ELR (cell line): ENCODE data around the gene ZP4.

ENCODE experiments used
- DNase-seq: peaks from one replicate; pipeline ENCODE4 v3.0.0-alpha.2; 2015; ENCODE audit warnings: low read depth

ZP4 gene

GRCh38 chr1:237890822-237891221 lies at the start of gene ZP4:
TSS of gene ZP4 (minus strand) at chr1:237890922. CDS start at chr1:237890635, 287 bp downstream.
- no peak for DNase-seq

GRCh38 chr1:237938553-237938952 lies 47.8 kb upstream of the ZP4 start:
- DNase-seq: peak; percentile 48

- DNase-seq: no peak
Measured at GRCh38 chr1:237938068-237938467, 47.3 kb upstream of the ZP4 start.

- DNase-seq: peak; percentile 40
Measured at GRCh38 chr1:237932816-237933215, 42.1 kb upstream of the ZP4 start.

- no peak for DNase-seq
Measured at GRCh38 chr1:237931581-237931980, 40.9 kb upstream of the ZP4 start.

GRCh38 chr1:237927198-237927597 lies 36.5 kb upstream of the ZP4 start:
- DNase-seq: no peak

- DNase-seq: no peak
Measured at GRCh38 chr1:237921306-237921705, 30.6 kb upstream of the ZP4 start.

GRCh38 chr1:237913345-237913744 lies 22.6 kb upstream of the ZP4 start:
- no peak for DNase-seq

- DNase-seq: peak; percentile 78
Measured at GRCh38 chr1:237911911-237912310, 21.2 kb upstream of the ZP4 start.

- DNase-seq: no peak
Measured at GRCh38 chr1:237910834-237911233, 20.1 kb upstream of the ZP4 start.

- no peak for DNase-seq
Measured at GRCh38 chr1:237903961-237904360, 13.2 kb upstream of the ZP4 start.

- DNase-seq: no peak
Measured at GRCh38 chr1:237902960-237903743, 12.4 kb upstream of the ZP4 start.

GRCh38 chr1:237901299-237901934 lies 10.7 kb upstream of the ZP4 start:
- peak; percentile 71 for DNase-seq

- no peak for DNase-seq
Measured at GRCh38 chr1:237895630-237896029, 4.9 kb upstream of the ZP4 start.

- DNase-seq: no peak
Measured at GRCh38 chr1:237894131-237894530, 3.4 kb upstream of the ZP4 start.

- peak; percentile 79 for DNase-seq
Measured at GRCh38 chr1:237891979-237892378, 1.3 kb upstream of the ZP4 start.

- no peak for DNase-seq
Measured at GRCh38 chr1:237891266-237891665, 544 bp upstream of the ZP4 start.

GRCh38 chr1:237890416-237890815 lies 306 bp downstream of the ZP4 start:
- no peak for DNase-seq

- no peak for DNase-seq
Measured at GRCh38 chr1:237888143-237888542, 2.6 kb downstream of the ZP4 start.

- no peak for DNase-seq
Measured at GRCh38 chr1:237887542-237887941, 3.2 kb downstream of the ZP4 start.

- DNase-seq: no peak
Measured at GRCh38 chr1:237884237-237884636, 6.5 kb downstream of the ZP4 start.

- DNase-seq: peak; percentile 88
Measured at GRCh38 chr1:237879195-237879594, 11.5 kb downstream of the ZP4 start.

- DNase-seq: peak; percentile 26
Measured at GRCh38 chr1:237878406-237878805, 12.3 kb downstream of the ZP4 start.

- DNase-seq: no peak
Measured at GRCh38 chr1:237877631-237878030, 13.1 kb downstream of the ZP4 start.
